ENCODE measurements around the gene PHF10.

The PHF10 gene

DNA sequence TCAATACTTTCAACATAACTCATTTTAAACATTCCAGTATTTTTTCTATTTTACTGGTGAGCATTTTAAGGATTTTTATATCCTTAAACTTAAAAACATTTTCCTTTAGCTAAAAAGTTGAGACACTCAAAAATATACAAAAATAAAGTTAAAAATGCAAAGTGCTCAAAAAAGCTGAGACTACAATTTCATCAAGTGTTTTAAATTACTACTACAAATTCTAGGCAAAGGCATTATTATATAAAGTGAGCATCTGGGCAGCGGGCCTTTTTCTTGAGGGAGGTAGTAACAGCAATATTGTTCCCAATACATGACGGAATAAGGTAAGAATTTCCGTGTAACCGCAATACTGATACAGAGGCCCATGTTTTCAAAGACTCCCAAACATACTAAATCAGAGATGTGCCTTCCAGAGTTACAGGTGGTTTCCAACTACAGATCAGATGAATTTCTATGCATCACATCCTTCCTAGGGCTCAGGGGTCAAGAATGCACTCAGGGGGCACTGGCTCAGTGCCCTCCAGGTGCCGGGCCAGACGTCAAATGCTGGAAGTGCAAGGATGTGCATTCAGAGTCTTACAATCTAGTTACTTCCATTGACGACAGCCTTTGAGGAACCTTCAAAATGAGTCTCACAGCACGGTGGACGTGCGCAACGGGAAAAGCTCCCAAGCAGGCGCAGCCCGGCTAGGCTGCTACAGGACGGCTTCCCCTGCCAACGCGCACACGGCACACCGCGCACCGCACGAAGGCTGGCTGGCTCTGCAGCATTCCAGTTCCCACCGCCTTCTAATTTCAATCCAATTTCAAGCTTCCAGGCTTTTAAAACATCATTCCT is 1.7 kb downstream of the PHF10 start:
- peak; percentile 59 to 64 for DNase-seq

- no peak for DNase-seq
These were observed 4.0 kb downstream of the PHF10 start for GRCh38 chr6:169720207-169720855.

- no peak for DNase-seq
These were observed 5.2 kb downstream of the PHF10 start for GRCh38 chr6:169719117-169719516.

- no peak for DNase-seq
These were observed 9.7 kb downstream of the PHF10 start for GRCh38 chr6:169714595-169714994.

DNA sequence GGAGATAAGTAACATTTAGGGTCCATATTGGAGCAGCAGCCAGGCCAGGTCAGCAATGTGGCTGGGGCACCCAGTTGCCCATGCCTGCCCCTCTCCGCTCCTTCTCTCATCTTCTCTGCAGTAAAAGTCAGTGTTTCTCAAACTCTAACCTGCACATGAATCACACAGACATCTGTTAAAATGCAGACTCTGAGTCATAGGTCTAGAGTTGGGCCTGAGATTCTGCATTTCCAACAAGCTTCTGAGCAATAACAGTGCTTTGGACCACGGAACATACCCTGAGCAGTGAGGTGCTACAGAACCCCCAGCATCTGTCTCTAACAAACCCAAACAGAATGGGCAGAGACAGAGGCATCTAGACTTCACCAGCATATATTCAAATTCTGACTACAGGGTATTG is 10.1 kb downstream of the PHF10 start:
- no peak for DNase-seq

GRCh38 chr6:169710009-169710408 is 14.3 kb downstream of the PHF10 start:
- no peak for DNase-seq

DNA sequence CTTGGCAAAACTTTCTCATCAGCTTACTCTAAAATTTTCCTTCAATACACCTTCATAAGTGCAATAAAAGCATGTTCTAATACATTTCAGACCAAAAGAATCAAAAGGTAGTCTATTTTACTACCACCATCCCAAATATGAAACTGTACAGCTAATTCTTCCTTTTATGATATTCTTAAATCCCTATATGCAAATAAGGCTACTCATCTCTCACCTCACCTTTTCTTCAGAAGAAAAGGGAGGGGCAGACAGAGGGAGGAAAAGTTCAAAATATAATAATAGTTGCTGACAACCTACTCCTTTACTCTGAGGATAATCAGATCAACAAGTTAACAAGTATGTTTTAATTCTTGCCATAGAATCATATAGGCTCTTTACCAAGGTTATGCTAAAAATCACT is 15.0 kb downstream of the PHF10 start:
- DNase-seq, result no peak

- no peak for DNase-seq
These were observed 16.5 kb downstream of the PHF10 start for GRCh38 chr6:169707772-169708171.

DNA sequence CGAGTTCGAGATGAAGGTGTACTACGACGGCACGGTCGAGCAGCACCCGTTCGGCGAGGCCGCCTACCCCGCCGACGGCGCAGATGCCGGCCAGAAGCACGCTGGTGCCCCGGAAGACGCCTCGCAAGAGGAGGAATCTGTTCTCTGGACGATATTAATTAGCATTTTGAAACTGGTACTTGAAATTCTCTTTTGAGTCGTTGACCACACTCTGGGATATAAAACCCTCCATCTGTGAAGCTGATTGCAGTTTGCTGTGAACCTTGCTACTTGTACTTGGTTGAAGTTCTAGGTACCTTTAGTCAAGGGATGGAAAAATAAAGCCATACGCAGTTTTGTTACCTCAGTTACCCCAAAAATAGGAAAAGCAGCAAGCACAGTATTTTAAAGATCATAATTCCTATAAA is 21.5 kb downstream of the PHF10 start:
- DNase-seq, result no peak

DNA sequence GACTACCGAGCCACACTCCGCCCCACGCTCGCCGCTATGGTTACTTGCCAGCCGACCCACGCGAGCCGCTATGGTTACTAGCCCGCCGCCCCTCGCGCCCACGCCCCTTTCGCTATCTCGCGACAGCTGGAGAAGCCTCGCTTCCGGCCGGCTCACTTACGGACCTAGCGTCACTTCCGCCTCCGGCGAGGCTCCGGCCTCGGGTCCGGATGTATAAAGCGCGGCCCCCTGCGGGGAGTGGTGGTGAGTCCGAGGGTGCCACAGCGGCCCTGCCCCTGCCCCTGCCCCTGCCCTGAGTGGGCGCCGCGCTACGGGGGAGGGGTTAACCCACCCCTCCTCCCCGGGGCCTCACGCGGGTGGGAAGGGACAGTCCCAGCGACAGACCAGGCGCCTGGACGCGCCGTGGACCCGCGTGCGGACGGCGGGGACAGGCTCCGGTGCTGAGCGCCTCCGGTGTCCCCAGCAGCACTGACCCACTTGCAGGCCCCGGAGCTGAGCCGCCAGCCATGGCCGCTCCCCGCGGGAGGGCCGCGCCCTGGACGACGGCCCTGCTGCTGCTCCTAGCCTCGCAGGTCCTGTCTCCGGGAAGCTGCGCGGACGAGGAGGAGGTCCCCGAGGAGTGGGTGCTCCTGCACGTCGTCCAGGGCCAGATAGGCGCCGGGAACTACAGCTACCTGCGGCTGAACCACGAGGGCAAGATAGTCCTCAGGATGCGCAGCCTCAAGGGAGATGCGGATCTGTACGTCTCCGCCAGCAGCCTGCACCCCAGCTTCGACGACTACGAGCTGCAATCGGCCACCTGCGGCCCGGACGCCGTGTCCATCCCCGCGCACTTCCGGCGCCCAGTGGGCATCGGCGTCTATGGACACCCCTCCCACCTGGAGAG is 22.1 kb downstream of the PHF10 start, which contains the start of the genes C6orf120 and WDR27:
TSS of gene C6orf120 (plus strand) at position 173 of the 886 bp plus-strand sequence. CDS start at position 507, 334 bp downstream.
TSS of gene WDR27 (minus strand) at position 76 of the 886 bp plus-strand sequence. CDS start 13,024 bp downstream, outside the sequence.
- DNase-seq, result peak; percentile 98 to 99

GRCh38 chr6:169701311-169701953 is 22.9 kb downstream of the PHF10 start:
- no peak for DNase-seq

GRCh38 chr6:169700296-169700695 is 24.0 kb downstream of the PHF10 start:
- no peak for DNase-seq

- peak; percentile 37 to 50 for DNase-seq
These were observed 27.2 kb downstream of the PHF10 start for GRCh38 chr6:169697115-169697514.

GRCh38 chr6:169695131-169695530 is 29.2 kb downstream of the PHF10 start:
- no peak for DNase-seq

DNA sequence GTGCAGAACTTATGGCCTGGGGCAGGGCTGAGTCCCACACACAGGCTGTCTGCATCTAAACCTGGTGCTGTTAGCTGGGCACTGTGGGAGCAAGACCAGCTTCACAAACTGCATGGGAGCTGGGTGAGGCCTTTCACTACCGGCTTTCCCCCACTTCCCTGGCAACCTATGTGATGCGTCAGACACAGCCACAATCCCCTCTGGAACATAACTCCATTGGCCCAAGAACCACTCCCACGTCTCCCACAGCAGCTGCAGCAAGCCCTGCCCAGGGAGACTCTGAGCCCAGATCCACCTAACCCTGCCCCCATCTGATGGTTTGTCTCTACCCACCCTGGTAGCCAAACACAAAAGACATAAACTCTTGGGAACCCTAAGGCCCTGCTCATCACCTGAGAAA is 31.8 kb downstream of the PHF10 start:
- DNase-seq, result no peak

DNA sequence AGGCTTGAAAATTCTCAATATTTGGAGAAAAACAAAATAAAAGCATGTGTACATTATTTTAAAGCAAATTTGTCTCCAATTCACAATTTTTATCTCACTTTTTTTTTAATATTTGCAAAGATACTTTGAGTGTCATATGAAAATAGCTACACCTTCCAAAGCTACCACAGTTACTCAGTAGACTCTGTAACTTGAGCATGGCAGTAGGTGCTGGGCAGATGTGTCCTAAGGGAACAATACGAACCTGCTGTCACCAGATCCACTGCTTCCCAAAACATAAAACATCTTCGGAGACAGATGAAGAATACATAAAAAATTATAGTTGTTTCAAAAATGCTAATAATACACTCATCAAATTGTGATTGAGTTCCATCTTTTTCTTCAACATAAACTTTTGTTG is 33.0 kb downstream of the PHF10 start:
- DNase-seq, result no peak

DNA sequence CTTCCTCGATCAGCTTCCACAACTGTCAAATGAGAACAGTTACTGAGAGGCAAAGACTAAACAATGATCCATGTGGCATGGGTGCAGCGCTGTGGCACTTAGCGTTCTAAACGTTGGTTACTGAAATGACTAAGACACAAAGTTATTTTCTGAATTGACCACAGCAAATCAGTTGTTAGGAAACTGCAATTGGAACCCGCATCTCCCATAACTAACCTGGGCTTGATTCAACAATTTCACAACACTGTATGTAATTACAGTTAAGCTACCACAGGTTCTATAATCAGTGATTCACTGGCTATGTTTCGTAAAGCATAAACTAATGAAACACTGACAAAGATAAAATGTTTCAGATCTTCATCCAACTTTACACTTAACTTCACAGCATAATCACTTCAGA is 35.0 kb downstream of the PHF10 start:
- no peak for DNase-seq

DNA sequence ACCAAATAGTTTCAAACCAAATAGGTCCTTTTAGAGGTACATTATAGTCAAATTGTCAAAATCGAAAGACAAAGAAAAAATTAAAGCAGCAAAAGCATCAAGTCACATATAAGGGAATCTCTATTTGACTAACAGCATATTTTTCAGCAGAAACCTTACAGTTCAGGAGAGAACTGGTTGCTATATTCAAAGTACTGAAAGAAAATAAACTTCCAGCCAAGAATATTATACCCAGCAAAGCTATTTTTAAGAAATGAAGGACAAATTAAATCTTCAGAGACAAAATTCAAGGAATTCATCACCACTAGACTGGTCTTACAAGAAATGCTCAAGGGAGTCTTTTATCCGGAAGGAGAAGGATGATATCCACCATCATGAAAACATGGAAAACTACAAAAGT is 38.4 kb downstream of the PHF10 start:
- DNase-seq, result no peak

GRCh38 chr6:169684056-169684455 is 40.2 kb downstream of the PHF10 start:
- no peak for DNase-seq

- DNase-seq, result no peak
These were observed 46.0 kb downstream of the PHF10 start for GRCh38 chr6:169678342-169678741.

GRCh38 chr6:169677096-169677495 is 47.2 kb downstream of the PHF10 start:
- no peak for DNase-seq

DNA sequence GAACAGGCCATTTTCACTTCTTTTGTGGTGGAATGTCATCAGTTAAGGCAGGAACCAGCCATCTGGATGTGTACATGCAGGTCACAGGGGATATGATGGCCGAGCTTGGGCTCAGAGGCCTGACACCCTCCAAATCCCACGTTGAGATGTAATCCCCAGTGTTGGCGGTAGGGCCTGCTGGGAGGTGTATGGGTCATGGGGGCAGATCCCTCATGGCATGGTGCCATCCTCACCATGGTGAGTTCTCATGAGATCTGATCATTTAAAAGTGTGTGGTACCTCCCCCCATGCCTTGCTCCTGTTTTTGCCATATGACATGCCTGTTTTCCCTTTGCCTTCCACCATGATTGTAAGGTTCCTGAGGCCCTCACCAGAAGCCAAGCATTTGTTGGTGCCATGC is 49.3 kb downstream of the PHF10 start:
- no peak for DNase-seq

- no peak for DNase-seq
These were observed 52.7 kb downstream of the PHF10 start for GRCh38 chr6:169671563-169671962.

Measured in activated T-cell treated with anti-CD3 and anti-CD28 coated beads, Interleukin-2, amount 50 U/mL, for 48 hours (primary cell).